Measurements from ENCODE around the gene ADAM19.

DNA sequence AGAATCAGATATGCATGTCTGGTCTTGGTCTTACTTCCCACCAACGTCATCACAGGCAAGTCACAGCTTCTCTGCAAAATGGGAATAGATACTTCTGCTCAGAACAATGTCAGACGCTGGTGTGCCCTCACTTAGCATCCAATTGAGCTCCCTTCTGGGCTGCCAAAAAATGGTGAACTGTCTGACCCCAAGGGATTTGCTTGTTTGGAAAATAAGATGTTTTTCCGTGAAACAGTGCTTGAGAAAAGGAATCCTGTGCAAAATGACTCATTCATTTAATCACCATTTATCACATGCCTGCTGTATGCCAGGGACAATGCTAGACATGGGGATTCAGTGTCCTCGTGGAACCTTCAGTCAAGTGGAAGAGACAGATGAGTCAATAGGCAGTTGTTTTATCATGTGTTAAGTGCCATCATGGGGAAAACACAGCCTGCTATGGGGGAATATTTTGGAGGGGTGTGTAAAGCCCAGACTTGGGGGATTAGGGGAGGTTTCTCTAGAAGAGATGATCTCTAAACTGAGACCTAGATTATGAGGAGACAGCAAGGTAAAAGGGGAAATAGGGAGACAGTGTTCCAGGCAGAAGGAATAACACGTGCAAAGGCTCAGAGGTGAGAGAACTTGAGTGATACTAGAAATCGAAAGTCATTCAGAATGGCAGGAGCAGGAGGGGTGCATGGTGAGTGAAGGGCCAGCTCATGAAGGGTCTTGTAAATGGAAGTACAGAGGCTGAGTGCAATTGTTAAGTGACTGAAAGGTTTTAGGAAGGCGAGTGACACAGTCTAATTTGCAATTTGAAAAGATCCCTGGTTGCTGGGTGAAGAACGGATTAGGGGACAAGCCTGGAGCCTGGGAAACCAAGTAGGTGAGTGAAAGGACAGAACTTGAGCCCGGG, 111.7 kb downstream of the ADAM19 start:
- TF ChIP-seq, protein P1, sequence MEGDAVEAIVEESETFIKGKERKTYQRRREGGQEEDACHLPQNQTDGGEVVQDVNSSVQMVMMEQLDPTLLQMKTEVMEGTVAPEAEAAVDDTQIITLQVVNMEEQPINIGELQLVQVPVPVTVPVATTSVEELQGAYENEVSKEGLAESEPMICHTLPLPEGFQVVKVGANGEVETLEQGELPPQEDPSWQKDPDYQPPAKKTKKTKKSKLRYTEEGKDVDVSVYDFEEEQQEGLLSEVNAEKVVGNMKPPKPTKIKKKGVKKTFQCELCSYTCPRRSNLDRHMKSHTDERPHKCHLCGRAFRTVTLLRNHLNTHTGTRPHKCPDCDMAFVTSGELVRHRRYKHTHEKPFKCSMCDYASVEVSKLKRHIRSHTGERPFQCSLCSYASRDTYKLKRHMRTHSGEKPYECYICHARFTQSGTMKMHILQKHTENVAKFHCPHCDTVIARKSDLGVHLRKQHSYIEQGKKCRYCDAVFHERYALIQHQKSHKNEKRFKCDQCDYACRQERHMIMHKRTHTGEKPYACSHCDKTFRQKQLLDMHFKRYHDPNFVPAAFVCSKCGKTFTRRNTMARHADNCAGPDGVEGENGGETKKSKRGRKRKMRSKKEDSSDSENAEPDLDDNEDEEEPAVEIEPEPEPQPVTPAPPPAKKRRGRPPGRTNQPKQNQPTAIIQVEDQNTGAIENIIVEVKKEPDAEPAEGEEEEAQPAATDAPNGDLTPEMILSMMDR (IDR thresholded peaks at IDR 0.05) = no peak
- TF ChIP-seq POLR2A (IDR thresholded peaks at IDR 0.05) (no peak), POLR2AphosphoS5 (IDR thresholded peaks at IDR 0.05; ENCODE audit: insufficient read depth in 1 of 2, low read depth in 1 of 2) (peak in 1 of 2 donors; percentile 58)
